Mesenchymal stem cell (in vitro differentiated cells and primary cell): Measurements from ENCODE around the gene PFKFB3.

ENCODE experiments used
- DNase-seq: peaks from one replicate; pipeline ENCODE4 v3.0.0-alpha.2; 2013
- H2AFZ ChIP-seq: one replicate; pipeline ENCODE4 v1.6.1; 2013; ENCODE audit warnings: low read depth, mild to moderate bottlenecking, control low read depth, inconsistent platforms, low read length, moderate library complexity
- H2AK5ac ChIP-seq: 2 replicates; pipeline ENCODE4 v1.6.1; 2013; ENCODE audit warnings: low read length, moderate library complexity, mild to moderate bottlenecking, inconsistent platforms; ENCODE audit not compliant: severe bottlenecking
- H2BK120ac ChIP-seq: one replicate; pipeline ENCODE4 v1.6.1; 2013; ENCODE audit warnings: low read depth, mild to moderate bottlenecking, inconsistent platforms, low read length, moderate library complexity
- H2BK12ac ChIP-seq, 2 experiments: one replicate each; pipeline ENCODE4 v1.6.1; 2013; ENCODE audit warnings: inconsistent platforms in 2 of 2, low read length in 2 of 2, mild to moderate bottlenecking in 2 of 2, moderate library complexity in 2 of 2, control low read depth in 1 of 2
- H2BK15ac ChIP-seq: one replicate; pipeline ENCODE4 v1.6.1; 2013; ENCODE audit warnings: mild to moderate bottlenecking, low read depth, inconsistent platforms; ENCODE audit not compliant: poor library complexity, severe bottlenecking
- H2BK5ac ChIP-seq: 2 replicates; pipeline ENCODE4 v1.6.1; 2013; ENCODE audit warnings: low read depth, mild to moderate bottlenecking, low read length, control low read depth, inconsistent platforms; ENCODE audit not compliant: poor library complexity, severe bottlenecking
- H3K14ac ChIP-seq, 2 experiments: one replicate each; pipeline ENCODE4 v1.6.1; 2013; ENCODE audit warnings: inconsistent platforms in 2 of 2, low read length in 2 of 2, control low read depth in 1 of 2, mild to moderate bottlenecking in 1 of 2, moderate library complexity in 1 of 2
- H3K18ac ChIP-seq, 2 experiments: one replicate each; pipeline ENCODE4 v1.6.1; 2013; ENCODE audit warnings: inconsistent platforms in 2 of 2, low read length in 2 of 2, control low read depth in 1 of 2, low read depth in 1 of 2, mild to moderate bottlenecking in 1 of 2
- H3K23ac ChIP-seq, 2 experiments: one replicate each; pipeline ENCODE4 v1.6.1; 2013; ENCODE audit warnings: inconsistent platforms in 2 of 2, low read length in 2 of 2, mild to moderate bottlenecking in 2 of 2, moderate library complexity in 2 of 2, control low read depth in 1 of 2
- H3K27ac ChIP-seq: 2 replicates; pipeline ENCODE4 v1.5.1; 2013; ENCODE audit warnings: mild to moderate bottlenecking, moderate library complexity, low read length, control low read depth, inconsistent platforms; ENCODE audit not compliant: poor library complexity, severe bottlenecking
- H3K27me3 ChIP-seq, 2 experiments: 2 replicates each; pipeline versions ENCODE4 v1.6.1 to v1.7.0; 2013; ENCODE audit warnings: low read length in 2 of 2, mild to moderate bottlenecking in 2 of 2, moderate library complexity in 2 of 2, control low read depth in 1 of 2, inconsistent platforms in 1 of 2; ENCODE audit not compliant: control insufficient read depth in 1 of 2, insufficient read depth in 1 of 2
- H3K36me3 ChIP-seq, 2 experiments: 2 replicates each; pipeline versions ENCODE4 v1.6.1 to v1.7.0; 2013; ENCODE audit warnings: low read length in 2 of 2, control low read depth in 1 of 2, inconsistent platforms in 1 of 2, low read depth in 1 of 2, mild to moderate bottlenecking in 1 of 2; ENCODE audit not compliant: insufficient read depth in 2 of 2, control insufficient read depth in 1 of 2
- H3K4ac ChIP-seq, 2 experiments: one replicate each; pipeline ENCODE4 v1.6.1; 2013; ENCODE audit warnings: inconsistent platforms in 2 of 2, low read length in 2 of 2, mild to moderate bottlenecking in 2 of 2, moderate library complexity in 2 of 2, control low read depth in 1 of 2, low read depth in 1 of 2
- H3K4me1 ChIP-seq: 2 replicates; pipeline ENCODE4 v1.6.1; 2013; ENCODE audit warnings: low read depth, low read length, control low read depth; ENCODE audit not compliant: control insufficient read depth, insufficient read depth
- H3K4me2 ChIP-seq: 2 replicates; pipeline ENCODE4 v1.6.1; 2013; ENCODE audit warnings: low read length, mild to moderate bottlenecking, inconsistent platforms; ENCODE audit not compliant: poor library complexity, severe bottlenecking
- H3K4me3 ChIP-seq, 2 experiments: 2 replicates each; pipeline versions ENCODE4 v1.5.1 to v1.7.0; 2013; ENCODE audit warnings: low read length in 2 of 2, mild to moderate bottlenecking in 2 of 2, control low read depth in 1 of 2, low read depth in 1 of 2; ENCODE audit not compliant: insufficient read depth in 1 of 2
- H3K79me1 ChIP-seq: replicated peaks from 2 replicates; pipeline ENCODE4 v1.6.1; 2013; ENCODE audit warnings: mild to moderate bottlenecking, control low read depth, low read length, inconsistent platforms; ENCODE audit not compliant: poor library complexity, severe bottlenecking
- H3K9ac ChIP-seq: 2 replicates; pipeline ENCODE4 v1.7.0; 2013; ENCODE audit warnings: mild to moderate bottlenecking, low read length, moderate library complexity
- H3K9me3 ChIP-seq: 2 replicates; pipeline ENCODE4 v1.7.0; 2013; ENCODE audit warnings: mild to moderate bottlenecking, low read length; ENCODE audit not compliant: control insufficient read depth
- H4K8ac ChIP-seq: one replicate; pipeline ENCODE4 v1.6.1; 2013; ENCODE audit warnings: inconsistent platforms, mild to moderate bottlenecking, low read length, moderate library complexity
- H4K91ac ChIP-seq: one replicate; pipeline ENCODE4 v1.6.1; 2013; ENCODE audit warnings: mild to moderate bottlenecking, low read length, inconsistent platforms
- WGBS: methylation state at CpG from one replicate; pipeline ENCODE4 v1.1.7; 2013; ENCODE audit warnings: mixed read lengths; 5-methylcytosine and 5-hydroxymethylcytosine counted together

PFKFB3 gene

GRCh38 chr10:6212806-6213205 lies 10.1 kb downstream of the PFKFB3 start:
- Histone ChIP-seq H3K79me1 (peaks cover 55% of the 10 kb centered on the region), H3K9ac (no peak overlapping the region), H4K91ac (no peak overlapping the region), H4K8ac (no peak overlapping the region), H2BK12ac (no peak overlapping the region), H3K4ac (no peak overlapping the region), H3K23ac (no peak overlapping the region), H2AFZ (no peak overlapping the region), H3K4me3 (no peak overlapping the region), H2AK5ac (no peak overlapping the region), H3K4me2 (no peak overlapping the region), H3K27ac (no peak overlapping the region), H2BK5ac (no peak overlapping the region), H2BK15ac (no peak overlapping the region), H2BK120ac (no peak overlapping the region), H3K4me1 (peaks cover 29% of the 10 kb centered on the region), H3K18ac (no peak overlapping the region), H3K14ac (no peak overlapping the region), H3K9me3 (no peaks in the 10 kb centered on the region), H3K27me3 (no peaks in the 10 kb centered on the region), H3K36me3 (peaks cover 42 to 51% of the 10 kb centered on the region in 2 experiments)
- DNase-seq, result no peak
- 94% methylated on average over 3 of the region's 3 CpGs for WGBS

GRCh38 chr10:6213257-6213905 lies 10.6 kb downstream of the PFKFB3 start:
- Histone ChIP-seq H2BK12ac (no peak overlapping the region), H3K27ac (no peak overlapping the region), H3K4me3 (no peak overlapping the region), H2AK5ac (no peak overlapping the region), H3K27me3 (no peaks in the 10 kb centered on the region), H3K9ac (no peak overlapping the region), H3K14ac (no peak overlapping the region), H3K36me3 (peaks cover 46 to 51% of the 10 kb centered on the region in 2 experiments), H3K9me3 (no peaks in the 10 kb centered on the region), H2BK5ac (no peak overlapping the region), H2AFZ (no peak overlapping the region), H2BK120ac (no peak overlapping the region), H4K8ac (no peak overlapping the region), H3K4ac (no peak overlapping the region), H3K4me1 (peaks cover 30% of the 10 kb centered on the region), H3K79me1 (peaks cover 53% of the 10 kb centered on the region), H4K91ac (no peak overlapping the region), H3K18ac (no peak overlapping the region), H3K4me2 (no peak overlapping the region), H2BK15ac (no peak overlapping the region), H3K23ac (no peak overlapping the region)
- WGBS, result 91% methylated on average over 17 of the region's 17 CpGs
- no peak for DNase-seq

- no peak overlapping the region for H3K18ac ChIP-seq
- peaks cover 30% of the 10 kb centered on the region for H3K4me1 ChIP-seq
- WGBS, result 93% methylated on average over 5 of the region's 5 CpGs
- H3K4me2 ChIP-seq, result no peak overlapping the region
- H3K23ac ChIP-seq, result no peak overlapping the region
- H3K14ac ChIP-seq, result no peak overlapping the region
- H3K4me3 ChIP-seq, result no peak overlapping the region
- H3K36me3 ChIP-seq, result peaks cover 51% of the 10 kb centered on the region in 2 experiments
- no peak overlapping the region for H2AFZ ChIP-seq
- H3K4ac ChIP-seq, result no peak overlapping the region
- H3K9ac ChIP-seq, result no peak overlapping the region
- peaks cover 49% of the 10 kb centered on the region for H3K79me1 ChIP-seq
- no peak overlapping the region for H2BK12ac ChIP-seq
- H3K27me3 ChIP-seq, result no peaks in the 10 kb centered on the region
- no peak overlapping the region for H4K91ac ChIP-seq
- no peak overlapping the region for H2BK15ac ChIP-seq
- no peak overlapping the region for H3K27ac ChIP-seq
- no peak for DNase-seq
- H2BK120ac ChIP-seq, result no peak overlapping the region
- no peaks in the 10 kb centered on the region for H3K9me3 ChIP-seq
- H4K8ac ChIP-seq, result no peak overlapping the region
- no peak overlapping the region for H2BK5ac ChIP-seq
- no peak overlapping the region for H2AK5ac ChIP-seq
These were observed 11.2 kb downstream of the PFKFB3 start for GRCh38 chr10:6213908-6214307.

GRCh38 chr10:6214612-6215011 lies 11.9 kb downstream of the PFKFB3 start:
- Histone ChIP-seq H3K14ac (no peak overlapping the region), H2AK5ac (no peak overlapping the region), H3K9me3 (no peaks in the 10 kb centered on the region), H2AFZ (no peak overlapping the region), H3K9ac (no peak overlapping the region), H4K8ac (no peak overlapping the region), H2BK5ac (no peak overlapping the region), H4K91ac (no peak overlapping the region), H3K4me1 (peaks cover 35% of the 10 kb centered on the region), H3K4me2 (no peak overlapping the region), H3K27me3 (no peaks in the 10 kb centered on the region), H3K23ac (no peak overlapping the region), H3K18ac (no peak overlapping the region), H3K36me3 (peaks cover 55 to 58% of the 10 kb centered on the region in 2 experiments), H2BK12ac (no peak overlapping the region), H3K79me1 (peaks cover 49% of the 10 kb centered on the region), H3K27ac (no peak overlapping the region), H2BK15ac (no peak overlapping the region), H3K4me3 (no peak overlapping the region), H3K4ac (no peak overlapping the region), H2BK120ac (no peak overlapping the region)
- WGBS, result 99% methylated on average over 5 of the region's 7 CpGs
- no peak for DNase-seq
